Measurements from ENCODE around the gene DOCK4. TPM values are rescaled to one million over a fixed set of nuclear protein-coding genes. Genes with fewer than 3 reads are reported as not detected.

The DOCK4 gene
- total and polyA plus RNA-seq, 3 donors from 2014 or later = 5.4 to 17.1 (median 12.4) TPM

DNA sequence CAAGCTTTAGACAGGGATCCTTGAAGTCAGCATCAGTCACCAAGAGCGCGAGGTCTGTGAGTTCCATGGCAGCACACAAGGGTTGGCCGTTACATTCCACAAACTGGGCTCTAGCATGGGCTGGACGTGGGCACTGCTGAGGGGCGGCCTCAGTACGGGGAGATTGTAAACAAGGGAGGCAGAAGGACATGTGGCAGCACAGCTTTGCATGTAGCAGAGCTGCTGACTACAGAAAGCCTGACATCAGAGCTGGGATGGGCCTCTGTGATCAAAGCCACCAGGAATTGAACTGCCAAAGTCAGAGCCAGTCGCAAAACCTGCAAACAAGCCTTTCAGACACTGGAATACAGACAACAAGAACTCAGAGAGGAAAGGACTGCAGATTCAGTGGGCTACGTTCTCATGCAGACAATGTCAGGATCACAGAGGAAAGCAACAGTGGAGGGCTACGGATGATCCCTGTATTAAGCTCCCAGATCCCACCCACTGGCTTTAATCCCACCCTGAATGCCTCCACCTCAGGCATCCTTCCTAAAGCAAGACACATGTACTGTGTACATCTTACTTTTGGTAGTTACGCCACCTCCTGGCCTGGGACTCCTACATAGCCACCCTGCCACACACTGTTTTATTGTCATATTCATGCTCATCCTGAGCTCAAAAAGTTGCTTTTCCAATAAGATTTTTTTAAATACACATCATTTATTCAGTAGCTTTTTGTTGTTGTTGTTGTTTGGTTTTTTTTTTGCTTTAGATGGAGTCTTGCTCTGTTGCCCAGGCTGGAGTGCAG, 352.8 kb downstream of the DOCK4 start:
- H3K36me3 ChIP-seq (ENCODE audit: low read depth, missing control alignments) = no peaks in the 10 kb centered on the region
- H3K9me3 ChIP-seq = no peaks in the 10 kb centered on the region
- DNase-seq = no peak
- peaks cover 3% of the 10 kb centered on the region for H3K4me1 ChIP-seq
- H3K27me3 ChIP-seq = no peaks in the 10 kb centered on the region
- no peak overlapping the region for H3K27ac ChIP-seq
- TF ChIP-seq, protein P1, sequence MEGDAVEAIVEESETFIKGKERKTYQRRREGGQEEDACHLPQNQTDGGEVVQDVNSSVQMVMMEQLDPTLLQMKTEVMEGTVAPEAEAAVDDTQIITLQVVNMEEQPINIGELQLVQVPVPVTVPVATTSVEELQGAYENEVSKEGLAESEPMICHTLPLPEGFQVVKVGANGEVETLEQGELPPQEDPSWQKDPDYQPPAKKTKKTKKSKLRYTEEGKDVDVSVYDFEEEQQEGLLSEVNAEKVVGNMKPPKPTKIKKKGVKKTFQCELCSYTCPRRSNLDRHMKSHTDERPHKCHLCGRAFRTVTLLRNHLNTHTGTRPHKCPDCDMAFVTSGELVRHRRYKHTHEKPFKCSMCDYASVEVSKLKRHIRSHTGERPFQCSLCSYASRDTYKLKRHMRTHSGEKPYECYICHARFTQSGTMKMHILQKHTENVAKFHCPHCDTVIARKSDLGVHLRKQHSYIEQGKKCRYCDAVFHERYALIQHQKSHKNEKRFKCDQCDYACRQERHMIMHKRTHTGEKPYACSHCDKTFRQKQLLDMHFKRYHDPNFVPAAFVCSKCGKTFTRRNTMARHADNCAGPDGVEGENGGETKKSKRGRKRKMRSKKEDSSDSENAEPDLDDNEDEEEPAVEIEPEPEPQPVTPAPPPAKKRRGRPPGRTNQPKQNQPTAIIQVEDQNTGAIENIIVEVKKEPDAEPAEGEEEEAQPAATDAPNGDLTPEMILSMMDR (IDR thresholded peaks at IDR 0.05) = no peak
- TF ChIP-seq POLR2A (IDR thresholded peaks at IDR 0.05) = no peak
- no peak overlapping the region for H3K4me3 ChIP-seq
- intact Hi-C loops (cut with DNase I; ENCODE audit: low total_unique reads) = no loop called here
- 93 to 95% methylated on average over 10 of the region's 10 CpGs for WGBS, 2 donors

DNA sequence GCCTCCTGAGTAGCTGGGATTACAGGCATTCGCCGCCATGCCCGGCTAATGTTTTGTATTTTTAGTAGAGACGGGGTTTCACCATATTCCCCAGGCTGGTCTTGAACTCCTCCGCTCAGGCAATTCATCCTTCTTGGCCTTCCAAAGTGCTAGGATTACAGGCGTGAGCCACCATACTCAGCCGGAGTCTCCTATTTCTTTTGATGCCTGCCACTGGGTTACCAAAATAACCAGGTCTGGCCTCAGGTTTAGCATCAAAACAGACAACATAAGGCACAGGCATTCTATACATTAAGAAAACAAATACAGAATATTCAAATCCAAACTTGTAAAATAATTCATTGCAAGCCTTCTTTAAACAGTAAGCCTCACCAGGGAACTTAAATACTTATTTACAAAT, 354.1 kb downstream of the DOCK4 start:
- Histone ChIP-seq H3K36me3 (ENCODE audit: low read depth, missing control alignments) (no peaks in the 10 kb centered on the region), H3K9me3 (no peaks in the 10 kb centered on the region), H3K27me3 (no peaks in the 10 kb centered on the region), H3K4me1 (peaks cover 3% of the 10 kb centered on the region), H3K27ac (no peak overlapping the region), H3K4me3 (no peak overlapping the region)
- 92 to 96% methylated on average over 7 of the region's 7 CpGs for WGBS, 2 donors
- DNase-seq = no peak
- TF ChIP-seq POLR2A (IDR thresholded peaks at IDR 0.05) = no peak
- TF ChIP-seq, protein P1 (IDR thresholded peaks at IDR 0.05) = no peak
- intact Hi-C loops (cut with DNase I; ENCODE audit: low total_unique reads) = no loop called here

DNA sequence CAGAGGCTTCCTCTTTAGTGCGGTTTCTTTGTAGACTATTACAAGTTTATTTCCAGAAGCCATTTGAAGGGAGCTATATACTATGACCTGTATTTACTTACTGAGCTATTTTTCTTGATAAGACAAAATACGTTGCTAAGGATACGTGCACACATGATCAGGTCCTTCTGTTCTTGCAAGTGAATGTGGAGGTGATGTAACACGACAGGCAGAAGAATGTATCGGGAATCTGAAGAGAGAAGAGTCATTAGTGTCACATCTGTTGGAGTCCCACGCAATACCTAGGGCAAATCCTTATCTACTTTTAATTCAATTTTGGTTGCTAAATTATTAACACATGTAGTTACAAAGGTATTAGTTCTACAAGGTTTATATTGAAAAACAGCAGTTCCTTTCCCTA, 359.3 kb downstream of the DOCK4 start:
- TF ChIP-seq, protein P1 (IDR thresholded peaks at IDR 0.05) = no peak
- intact Hi-C loops (cut with DNase I; ENCODE audit: low total_unique reads) = no loop called here
- H3K9me3 ChIP-seq = no peaks in the 10 kb centered on the region
- no peaks in the 10 kb centered on the region for H3K27me3 ChIP-seq
- H3K27ac ChIP-seq = no peak overlapping the region
- WGBS, 2 donors = 91 to 93% methylated on average over 6 of the region's 6 CpGs
- no peak for DNase-seq
- no peaks in the 10 kb centered on the region for H3K36me3 ChIP-seq (ENCODE audit: low read depth, missing control alignments)
- no peak overlapping the region for H3K4me3 ChIP-seq
- no peaks in the 10 kb centered on the region for H3K4me1 ChIP-seq

DNA sequence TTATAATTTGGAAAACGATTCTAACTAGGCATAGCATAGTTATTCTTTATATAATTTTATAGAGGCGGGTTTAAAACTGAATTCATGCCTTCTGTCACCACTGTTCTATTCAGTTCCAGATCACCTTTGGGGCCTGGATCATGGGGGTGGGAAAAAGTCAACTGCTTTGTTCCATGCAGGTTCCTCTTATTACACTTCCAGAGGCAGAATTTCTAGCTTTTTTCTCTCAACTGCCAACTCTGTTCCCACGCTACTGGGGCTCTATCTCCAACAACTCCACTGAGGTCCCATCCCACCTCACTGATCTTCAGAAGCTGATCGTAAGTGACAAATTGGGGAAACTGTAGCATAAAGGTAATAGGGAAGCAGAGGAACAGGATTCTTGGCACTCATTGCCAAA, 360.3 kb downstream of the DOCK4 start:
- H3K27ac ChIP-seq = no peak overlapping the region
- intact Hi-C loops (cut with DNase I; ENCODE audit: low total_unique reads) = no loop called here
- no peak overlapping the region for H3K4me3 ChIP-seq
- H3K36me3 ChIP-seq (ENCODE audit: low read depth, missing control alignments) = no peaks in the 10 kb centered on the region
- no peaks in the 10 kb centered on the region for H3K27me3 ChIP-seq
- TF ChIP-seq, protein P1 (IDR thresholded peaks at IDR 0.05) = no peak
- no peak for TF ChIP-seq POLR2A (IDR thresholded peaks at IDR 0.05)
- no peaks in the 10 kb centered on the region for H3K4me1 ChIP-seq
- H3K9me3 ChIP-seq = no peaks in the 10 kb centered on the region
- DNase-seq = no peak
- 91 to 93% methylated on average over 4 of the region's 4 CpGs for WGBS, 2 donors

Data from testis (tissue), 3 donors.